CD4-positive, alpha-beta T cell (primary cell): Measurements from ENCODE around the gene CST11. TPM values are rescaled to one million over a fixed set of nuclear protein-coding genes. Genes with fewer than 3 reads are reported as not detected.

Experiments
- ATAC-seq: fragments of 200-7000 bp; cut with Tn5 transposase; one replicate; pipeline ENCODE4 v1.10.0; 2022; ENCODE audit warnings: mild to moderate bottlenecking; ENCODE audit not compliant: poor library complexity
- CTCF ChIA-PET: fragments of 350-600 bp; sonication (Branson Sonifier 250); formaldehyde crosslinking; loops from one replicate; lab custom pipeline; 2021; ENCODE audit warnings: antibody characterized with exemption, inconsistent platforms; lab: Charles Lee
- POLR2A ChIA-PET: fragments of 350-600 bp; sonication (Branson Sonifier 250); formaldehyde crosslinking; loops from one replicate; lab custom pipeline; 2021; ENCODE audit warnings: antibody characterized with exemption, inconsistent platforms; lab: Charles Lee
- DNase-seq, 14 experiments: peaks; one replicate each; pipeline ENCODE4 v3.0.0-alpha.2; 2013 to 2020; ENCODE audit warnings: mixed read lengths in 2 of 14
- H3K27ac ChIP-seq, 2 donors: one replicate each; pipeline versions ENCODE4 v1.5.1 to v1.7.0; 2013; ENCODE audit warnings: low read length in 2 of 2, low read depth in 1 of 2, mild to moderate bottlenecking in 1 of 2
- H3K27me3 ChIP-seq, 2 experiments: 1 replicate in 1 of 2; 2 replicates in 1 of 2; pipeline versions ENCODE4 v1.6.1 to v1.7.0; 2013; ENCODE audit warnings: low read length in 2 of 2, control low read depth in 1 of 2, mild to moderate bottlenecking in 1 of 2, moderate library complexity in 1 of 2; ENCODE audit not compliant: insufficient read depth in 2 of 2, control insufficient read depth in 1 of 2
- H3K36me3 ChIP-seq: one replicate; pipeline ENCODE4 v1.6.1; 2013; ENCODE audit warnings: low read length, control low read depth; ENCODE audit not compliant: insufficient read depth
- H3K4me1 ChIP-seq: one replicate; pipeline ENCODE4 v1.6.1; 2013; ENCODE audit warnings: low read length, control low read depth; ENCODE audit not compliant: insufficient read depth
- H3K4me3 ChIP-seq: one replicate; pipeline ENCODE4 v1.5.1; 2013; ENCODE audit warnings: mild to moderate bottlenecking, low read length, moderate library complexity
- H3K9me3 ChIP-seq, 2 experiments: 1 replicate in 1 of 2; 2 replicates in 1 of 2; pipeline versions ENCODE4 v1.6.1 to v1.7.0; 2013; ENCODE audit warnings: low read length in 2 of 2, mild to moderate bottlenecking in 2 of 2, control low read depth in 1 of 2, moderate library complexity in 1 of 2; ENCODE audit not compliant: control insufficient read depth in 1 of 2, insufficient read depth in 1 of 2
- H3K27ac Mint-ChIP-seq: one replicate; pipeline ENCODE4 v1.8.0; 2020; ENCODE audit warnings: mixed read lengths
- H3K27me3 Mint-ChIP-seq: one replicate; pipeline ENCODE4 v1.8.0; 2021; ENCODE audit warnings: mixed read lengths
- H3K36me3 Mint-ChIP-seq: one replicate; pipeline ENCODE4 v1.8.0; 2021; ENCODE audit warnings: low read depth, mixed read lengths
- H3K4me1 Mint-ChIP-seq: one replicate; pipeline ENCODE4 v1.8.0; 2021; ENCODE audit warnings: low read depth, mixed read lengths
- H3K4me3 Mint-ChIP-seq: one replicate; pipeline ENCODE4 v1.8.0; 2020; ENCODE audit warnings: mild to moderate bottlenecking, mixed read lengths
- H3K9me3 Mint-ChIP-seq: one replicate; pipeline ENCODE4 v1.8.0; 2020; ENCODE audit warnings: mixed read lengths
- intact Hi-C, 2 experiments: fragments of 100-400 bp; cut with DNase I in 1 of 2; cut with micrococcal nuclease in 1 of 2; formaldehyde crosslinking; loops; one replicate each; pipeline versions ENCODE4 v1.15.1 to v1.9.0; 2023 to 2025; cut with DNase I, micrococcal nuclease
- total RNA-seq, 174 experiments: library from RNA in 2 of 174; stranded (reverse) in 2 of 174; gene quantifications; one replicate each; pipeline ENCODE4 v1.2.3 and lab custom pipeline; 2021 to 2026
- TF ChIP-seq, protein P1 (sequence below): fragments of 200-600 bp; IDR thresholded peaks from one replicate; pipeline ENCODE4 v1.8.0; 2022; ENCODE audit warnings: antibody characterized with exemption, mild to moderate bottlenecking

Gene CST11
- total RNA-seq, 2 experiments from 2014 or later = not detected

DNA sequence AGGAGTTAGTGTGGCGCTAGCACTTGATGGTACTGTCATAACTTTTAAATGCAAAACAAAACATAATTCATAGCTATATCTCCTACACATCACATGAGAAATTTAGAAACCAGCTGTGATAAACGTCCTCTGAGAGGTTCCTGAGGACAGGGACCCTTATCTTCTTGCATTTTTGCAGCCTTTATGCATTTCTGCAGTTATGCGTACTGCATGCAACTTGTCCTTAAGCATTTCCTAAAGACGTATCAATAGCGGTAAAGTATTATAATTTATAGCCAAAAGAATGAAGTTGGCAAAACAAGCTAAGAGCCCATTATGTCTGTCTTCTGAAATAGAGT, 33.0 kb downstream of the CST11 start:
- H3K9me3 ChIP-seq = no peaks in the 10 kb centered on the region
- H3K27me3 ChIP-seq = no peaks in the 10 kb centered on the region
- ATAC-seq = no peak
- no peak overlapping the region for H3K27ac ChIP-seq
- ChIA-PET POLR2A (interaction anchor here (2.8 to 3.2 kb wide), 3 partner anchors 58 to 69 kb away, joined by 23 to 79 read pairs (median 36); partner anchors contain the start of genes GZF1 and NXT1), CTCF (interaction anchor here (2.5 kb wide), 1 partner anchor 69 kb away, joined by 18 read pairs; the partner anchor contains the start of gene NXT1)
- peaks cover 17% of the 10 kb centered on the region for H3K4me1 ChIP-seq
- H3K4me3 ChIP-seq = peak overlapping the region; percentile 97
- Mint-ChIP-seq H3K4me1 (peaks cover 46% of the 10 kb centered on the region), H3K27me3 (peaks cover 5% of the 10 kb centered on the region), H3K4me3 (peak overlapping the region; percentile 91), H3K36me3 (peaks cover 4% of the 10 kb centered on the region), H3K27ac (peak overlapping the region; percentile 85), H3K9me3 (no peaks in the 10 kb centered on the region)
- intact Hi-C loops = no loop called here
- TF ChIP-seq, protein P1, sequence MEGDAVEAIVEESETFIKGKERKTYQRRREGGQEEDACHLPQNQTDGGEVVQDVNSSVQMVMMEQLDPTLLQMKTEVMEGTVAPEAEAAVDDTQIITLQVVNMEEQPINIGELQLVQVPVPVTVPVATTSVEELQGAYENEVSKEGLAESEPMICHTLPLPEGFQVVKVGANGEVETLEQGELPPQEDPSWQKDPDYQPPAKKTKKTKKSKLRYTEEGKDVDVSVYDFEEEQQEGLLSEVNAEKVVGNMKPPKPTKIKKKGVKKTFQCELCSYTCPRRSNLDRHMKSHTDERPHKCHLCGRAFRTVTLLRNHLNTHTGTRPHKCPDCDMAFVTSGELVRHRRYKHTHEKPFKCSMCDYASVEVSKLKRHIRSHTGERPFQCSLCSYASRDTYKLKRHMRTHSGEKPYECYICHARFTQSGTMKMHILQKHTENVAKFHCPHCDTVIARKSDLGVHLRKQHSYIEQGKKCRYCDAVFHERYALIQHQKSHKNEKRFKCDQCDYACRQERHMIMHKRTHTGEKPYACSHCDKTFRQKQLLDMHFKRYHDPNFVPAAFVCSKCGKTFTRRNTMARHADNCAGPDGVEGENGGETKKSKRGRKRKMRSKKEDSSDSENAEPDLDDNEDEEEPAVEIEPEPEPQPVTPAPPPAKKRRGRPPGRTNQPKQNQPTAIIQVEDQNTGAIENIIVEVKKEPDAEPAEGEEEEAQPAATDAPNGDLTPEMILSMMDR = no peak
- no peaks in the 10 kb centered on the region for H3K36me3 ChIP-seq
- no peak for DNase-seq

DNA sequence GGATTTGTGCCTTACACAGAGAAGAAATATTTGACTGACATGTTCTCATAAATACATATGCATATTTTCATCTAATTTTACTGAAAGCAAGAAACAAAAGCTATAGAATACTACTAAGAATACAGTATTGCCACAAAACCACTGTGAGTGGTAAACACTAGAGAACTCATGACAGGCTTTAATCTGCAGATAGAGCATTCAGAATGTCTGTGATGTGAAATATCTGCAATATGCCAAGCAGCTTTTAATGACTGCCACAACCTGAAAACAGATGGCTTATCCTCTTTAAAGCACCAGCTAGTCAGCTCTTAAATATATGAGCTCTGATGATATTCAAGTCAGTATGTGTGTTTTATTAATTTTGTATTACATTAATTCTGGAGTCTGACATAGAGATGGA, 34.8 kb downstream of the CST11 start:
- Histone ChIP-seq H3K36me3 (no peaks in the 10 kb centered on the region), H3K4me1 (peaks cover 17% of the 10 kb centered on the region), H3K27ac (no peak overlapping the region), H3K9me3 (no peaks in the 10 kb centered on the region), H3K27me3 (no peaks in the 10 kb centered on the region), H3K4me3 (no peak overlapping the region)
- Mint-ChIP-seq H3K36me3 (peaks cover 4% of the 10 kb centered on the region), H3K4me1 (peaks cover 55% of the 10 kb centered on the region), H3K27ac (no peak overlapping the region), H3K27me3 (no peaks in the 10 kb centered on the region), H3K9me3 (no peaks in the 10 kb centered on the region), H3K4me3 (peak overlapping the region; percentile 38)
- peak in 1 of 14 experiments; percentile 9 for DNase-seq
- TF ChIP-seq, protein P1 = no peak
- no peak for ATAC-seq
- intact Hi-C loops = no loop called here
- ChIA-PET CTCF (interaction anchor here (0.9 kb wide), 2 partner anchors 11 to 68 kb away, joined by 3 read pairs; no protein-coding TSS in a partner anchor), POLR2A (interaction anchor here (0.7 to 2.2 kb wide), 2 partner anchors 57 to 68 kb away, joined by 3 to 7 read pairs; no protein-coding TSS in a partner anchor)

DNA sequence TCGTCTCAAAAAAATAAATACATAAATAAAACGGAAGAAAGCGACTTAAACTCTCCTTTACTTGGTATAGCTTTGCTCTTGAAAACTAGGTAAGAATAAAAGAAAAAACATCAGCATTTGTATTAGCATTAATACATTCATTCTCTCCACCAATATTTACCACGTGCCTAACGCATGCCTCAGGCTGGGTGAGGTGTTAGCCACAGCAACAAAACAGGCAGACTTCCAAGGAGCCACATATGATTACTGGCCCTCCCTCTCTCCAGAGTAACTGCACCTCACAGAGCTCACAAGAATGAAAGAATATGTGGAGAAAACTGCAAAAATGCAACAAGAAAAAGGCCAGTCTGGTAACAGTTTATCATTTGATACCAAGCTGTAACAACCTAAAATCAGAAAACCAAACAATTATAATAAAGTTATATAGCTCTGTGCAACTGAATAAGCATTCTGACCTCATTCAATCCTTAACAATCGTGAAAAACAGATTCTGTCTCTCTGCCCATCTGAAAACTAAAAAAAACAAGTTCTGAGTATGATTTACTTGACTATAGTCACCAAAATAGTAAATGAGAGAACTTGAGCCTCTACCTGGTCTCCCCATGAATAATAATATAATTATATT, 36.6 kb downstream of the CST11 start:
- H3K4me1 Mint-ChIP-seq = peaks cover 53% of the 10 kb centered on the region
- no peak for ATAC-seq
- no peaks in the 10 kb centered on the region for H3K27me3 ChIP-seq
- no peaks in the 10 kb centered on the region for H3K27me3 Mint-ChIP-seq
- TF ChIP-seq, protein P1 = no peak
- no peak overlapping the region for H3K27ac ChIP-seq
- H3K9me3 ChIP-seq = no peaks in the 10 kb centered on the region
- peaks cover 12% of the 10 kb centered on the region for H3K4me1 ChIP-seq
- no peaks in the 10 kb centered on the region for H3K36me3 ChIP-seq
- ChIA-PET CTCF (interaction anchor here (0.9 kb wide), 1 partner anchor 75 kb away, joined by 3 read pairs; no protein-coding TSS in a partner anchor), POLR2A (interaction anchor here (1.1 kb wide), 1 partner anchor 66 kb away, joined by 3 read pairs; no protein-coding TSS in a partner anchor)
- no peaks in the 10 kb centered on the region for H3K9me3 Mint-ChIP-seq
- intact Hi-C loops = no loop called here
- no peak overlapping the region for H3K27ac Mint-ChIP-seq
- no peak overlapping the region for H3K4me3 ChIP-seq
- DNase-seq = peak in 3 of 14 experiments; percentile 22 to 61 (median 23)
- H3K4me3 Mint-ChIP-seq = no peak overlapping the region
- H3K36me3 Mint-ChIP-seq = peaks cover 4% of the 10 kb centered on the region
